HepG2 (cell line): ENCODE measurements around the gene SMC6. TPM values are rescaled to one million over a fixed set of nuclear protein-coding genes. Genes with fewer than 3 reads are reported as not detected.

ENCODE experiments used
- BHLHE40 ChIP-seq: IDR thresholded peaks from 2 replicates; pipeline ENCODE4 v1.6.1; 2011; ENCODE audit warnings: low read length, improper control_type of control experiment
- DNMT3B ChIP-seq: conservative IDR thresholded peaks from 2 replicates; pipeline ENCODE4 v1.6.1; 2016; ENCODE audit warnings: missing biosample characterization, control low read depth
- HMG20A ChIP-seq: IDR thresholded peaks from 2 replicates; pipeline ENCODE4 v1.6.1; 2016; ENCODE audit warnings: borderline replicate concordance
- KAT7 ChIP-seq: IDR thresholded peaks from 2 replicates; pipeline ENCODE4 v1.6.1; 2018; ENCODE audit warnings: borderline replicate concordance, missing compliant biosample characterization
- KDM3A ChIP-seq: IDR thresholded peaks from 2 replicates; pipeline ENCODE4 v1.6.1; 2018; ENCODE audit warnings: low read depth, missing compliant biosample characterization
- MEIS1 ChIP-seq: sonication (generic); formaldehyde crosslinking; IDR thresholded peaks from 2 replicates; pipeline ENCODE4 v1.9.0; 2021; ENCODE audit warnings: mild to moderate bottlenecking, missing genetic modification reagents, moderate library complexity, borderline replicate concordance
- MXI1 ChIP-seq: IDR thresholded peaks from 3 replicates; pipeline ENCODE4 v1.6.1; 2012; ENCODE audit warnings: low read depth, low read length, inconsistent platforms, borderline replicate concordance
- PBX3 ChIP-seq: sonication (generic); formaldehyde crosslinking; IDR thresholded peaks from 2 replicates; pipeline ENCODE4 v1.8.1; 2023; ENCODE audit warnings: missing genetic modification reagents, inconsistent platforms, borderline replicate concordance
- PHF8 ChIP-seq: sonication (generic); formaldehyde crosslinking; IDR thresholded peaks from 2 replicates; pipeline ENCODE4 v1.5.0; 2020; ENCODE audit warnings: missing genetic modification reagents
- POGK ChIP-seq: sonication (generic); formaldehyde crosslinking; conservative IDR thresholded peaks from 2 replicates; pipeline ENCODE4 v1.8.0; 2022; ENCODE audit warnings: mild to moderate bottlenecking, moderate library complexity, missing genetic modification reagents
- PRMT3 ChIP-seq: sonication (generic); formaldehyde crosslinking; IDR thresholded peaks from 2 replicates; pipeline ENCODE4 v1.8.1; 2022; ENCODE audit warnings: low read depth, mild to moderate bottlenecking, moderate library complexity, missing genetic modification reagents, borderline replicate concordance
- RBM39 ChIP-seq: fragments of 200-400 bp; formaldehyde crosslinking; IDR thresholded peaks from one replicate; pipeline ENCODE4 v1.6.1; 2018; ENCODE audit warnings: antibody characterized with exemption, mild to moderate bottlenecking, low read depth, low read length; ENCODE audit not compliant: poor library complexity, severe bottlenecking
- SIX4 ChIP-seq: sonication (generic); formaldehyde crosslinking; IDR thresholded peaks from 2 replicates; pipeline ENCODE4 v1.4.0; 2020; ENCODE audit warnings: missing genetic modification reagents
- TARDBP ChIP-seq: sonication (generic); formaldehyde crosslinking; IDR thresholded peaks from 2 replicates; pipeline ENCODE4 v1.8.0; 2022; ENCODE audit warnings: mild to moderate bottlenecking, missing genetic modification reagents
- TBP ChIP-seq: sonication (generic); formaldehyde crosslinking; IDR thresholded peaks from 2 replicates; pipeline ENCODE4 v1.5.0; 2020; ENCODE audit warnings: missing genetic modification reagents
- TBX3 ChIP-seq: fragments of 450-650 bp; IDR thresholded peaks from 2 replicates; pipeline ENCODE4 v1.6.1; 2017; ENCODE audit warnings: antibody characterized with exemption, mild to moderate bottlenecking, inconsistent platforms, borderline replicate concordance
- ZBTB8A ChIP-seq: sonication (generic); formaldehyde crosslinking; IDR thresholded peaks from 2 replicates; pipeline ENCODE4 v1.4.0; 2020; ENCODE audit warnings: mild to moderate bottlenecking, low read depth, missing genetic modification reagents, borderline replicate concordance
- ZNF20 ChIP-seq: sonication (generic); formaldehyde crosslinking; IDR thresholded peaks from 2 replicates; pipeline ENCODE4 v1.4.0; 2020; ENCODE audit warnings: mild to moderate bottlenecking, moderate library complexity, missing genetic modification reagents
- ZNF350 ChIP-seq: sonication (generic); formaldehyde crosslinking; IDR thresholded peaks from 2 replicates; pipeline ENCODE4 v1.4.0; 2020; ENCODE audit warnings: mild to moderate bottlenecking, low read depth, missing genetic modification reagents, borderline replicate concordance
- ZNF883 ChIP-seq: sonication (generic); formaldehyde crosslinking; IDR thresholded peaks from 2 replicates; pipeline ENCODE4 v1.5.1; 2020; ENCODE audit warnings: mild to moderate bottlenecking, missing genetic modification reagents; ENCODE audit errors: not compliant biosample characterization
- ZSCAN12 ChIP-seq: sonication (generic); formaldehyde crosslinking; IDR thresholded peaks from 2 replicates; pipeline ENCODE4 v1.9.0; 2021; ENCODE audit warnings: mild to moderate bottlenecking, missing genetic modification reagents
- polyA plus RNA-seq, 8 experiments: library from polyadenylated mRNA; depleted of rRNA in 3 of 8; stranded (reverse) in 7 of 8; unstranded in 1 of 8; fragments of >200 nt; fragmentation: Illumina TruSeq in 4 of 8; extraction: Trizol in 4 of 8; gene quantifications; 2 replicates each; pipeline versions ENCODE4 v1.2.1 to v1.2.3, GENCODE V29; 2011 to 2016; ENCODE audit warnings: low read depth in 4 of 8, missing spikeins in 1 of 8, mixed read lengths in 1 of 8; ENCODE audit not compliant: insufficient read depth in 1 of 8
- total RNA-seq, 5 experiments: library from RNA; depleted of rRNA; stranded (reverse); fragments of >200 nt; fragmentation: Illumina TruSeq; extraction: Trizol; gene quantifications; 2 replicates each; pipeline ENCODE4 v1.2.3, GENCODE V29; 2016; ENCODE audit warnings: low read depth in 1 of 5
- TF ChIP-seq, protein P1 (sequence below): sonication (generic); formaldehyde crosslinking; IDR thresholded peaks from 2 replicates; pipeline ENCODE4 v1.5.1; 2020; ENCODE audit warnings: mild to moderate bottlenecking, missing genetic modification reagents
- TF ChIP-seq, protein P2 (sequence below): sonication (generic); formaldehyde crosslinking; IDR thresholded peaks from 2 replicates; pipeline ENCODE4 v1.4.0; 2020; ENCODE audit warnings: mild to moderate bottlenecking, missing genetic modification reagents

SMC6 gene
- total and polyA plus RNA-seq, 2 of the 13 experiments (the other 11 are each of a cell fraction or from before 2014, with no cell fraction given) = 18.9 to 55.3 TPM

- TF ChIP-seq ZNF350 (CRISPR knock-in tag) (peak; percentile 49; the same call in 1 of the 2 replicates), TBX3 (no peak), HMG20A (no peak), TBP (no peak), ZNF883 (no peak), TARDBP (no peak), MXI1 (peak; percentile 95; the same call in 2 of the 3 replicates), POGK (CRISPR knock-in tag) (peak; percentile 28; the same call in 1 of the 2 replicates), PBX3 (CRISPR knock-in tag) (no peak), RBM39 (peak; percentile 60), KDM3A (CRISPR knock-in tag) (no peak), ZBTB8A (CRISPR knock-in tag) (no peak), DNMT3B (CRISPR knock-in tag) (no peak), ZNF20 (CRISPR knock-in tag) (no peak), SIX4 (CRISPR knock-in tag) (no peak), PHF8 (CRISPR knock-in tag) (peak; percentile 89), KAT7 (CRISPR knock-in tag) (no peak), MEIS1 (no peak; the same call in 1 of the 2 replicates), PRMT3 (CRISPR knock-in tag) (peak; percentile 63; the same call in 1 of the 2 replicates), ZSCAN12 (CRISPR knock-in tag) (no peak; the same call in 1 of the 2 replicates), BHLHE40 (no peak)
- TF ChIP-seq, protein P1, sequence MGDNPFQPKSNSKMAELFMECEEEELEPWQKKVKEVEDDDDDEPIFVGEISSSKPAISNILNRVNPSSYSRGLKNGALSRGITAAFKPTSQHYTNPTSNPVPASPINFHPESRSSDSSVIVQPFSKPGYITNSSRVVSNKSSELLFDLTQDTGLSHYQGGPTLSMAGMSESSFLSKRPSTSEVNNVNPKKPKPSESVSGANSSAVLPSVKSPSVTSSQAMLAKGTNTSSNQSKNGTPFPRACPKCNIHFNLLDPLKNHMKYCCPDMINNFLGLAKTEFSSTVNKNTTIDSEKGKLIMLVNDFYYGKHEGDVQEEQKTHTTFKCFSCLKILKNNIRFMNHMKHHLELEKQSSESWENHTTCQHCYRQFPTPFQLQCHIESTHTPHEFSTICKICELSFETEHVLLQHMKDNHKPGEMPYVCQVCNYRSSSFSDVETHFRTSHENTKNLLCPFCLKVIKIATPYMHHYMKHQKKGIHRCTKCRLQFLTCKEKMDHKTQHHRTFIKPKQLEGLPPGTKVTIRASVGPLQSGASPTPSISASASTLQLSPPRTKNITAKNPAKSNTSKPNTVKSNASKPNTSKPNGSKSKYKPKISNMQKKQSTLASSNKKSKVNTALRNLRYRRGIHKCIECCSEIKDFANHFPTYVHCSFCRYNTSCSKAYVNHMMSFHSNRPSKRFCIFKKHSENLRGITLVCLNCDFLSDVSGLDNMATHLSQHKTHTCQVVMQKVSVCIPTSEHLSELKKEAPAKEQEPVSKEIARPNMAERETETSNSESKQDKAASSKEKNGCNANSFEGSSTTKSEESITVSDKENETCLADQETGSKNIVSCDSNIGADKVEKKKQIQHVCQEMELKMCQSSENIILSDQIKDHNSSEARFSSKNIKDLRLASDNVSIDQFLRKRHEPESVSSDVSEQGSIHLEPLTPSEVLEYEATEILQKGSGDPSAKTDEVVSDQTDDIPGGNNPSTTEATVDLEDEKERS (CRISPR knock-in tag) = 0 out of 2 replicates have a peak, but pooled peaks have one; percentile 5
- TF ChIP-seq, protein P2, sequence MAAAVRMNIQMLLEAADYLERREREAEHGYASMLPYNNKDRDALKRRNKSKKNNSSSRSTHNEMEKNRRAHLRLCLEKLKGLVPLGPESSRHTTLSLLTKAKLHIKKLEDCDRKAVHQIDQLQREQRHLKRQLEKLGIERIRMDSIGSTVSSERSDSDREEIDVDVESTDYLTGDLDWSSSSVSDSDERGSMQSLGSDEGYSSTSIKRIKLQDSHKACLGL (CRISPR knock-in tag) = no peak
Measured at GRCh38 chr2:17753803-17754663, at the start of gene SMC6, which contains the start of gene GEN1 (continued).
